GM18858 (cell line): ENCODE measurements around the gene PIM3.

Source experiments
- ATAC-seq: cut with Tn5 transposase; IDR thresholded peaks from one replicate; pipeline ENCODE4 v1.9.1; 2021; ENCODE audit not compliant: unreplicated experiment

PIM3 gene

DNA sequence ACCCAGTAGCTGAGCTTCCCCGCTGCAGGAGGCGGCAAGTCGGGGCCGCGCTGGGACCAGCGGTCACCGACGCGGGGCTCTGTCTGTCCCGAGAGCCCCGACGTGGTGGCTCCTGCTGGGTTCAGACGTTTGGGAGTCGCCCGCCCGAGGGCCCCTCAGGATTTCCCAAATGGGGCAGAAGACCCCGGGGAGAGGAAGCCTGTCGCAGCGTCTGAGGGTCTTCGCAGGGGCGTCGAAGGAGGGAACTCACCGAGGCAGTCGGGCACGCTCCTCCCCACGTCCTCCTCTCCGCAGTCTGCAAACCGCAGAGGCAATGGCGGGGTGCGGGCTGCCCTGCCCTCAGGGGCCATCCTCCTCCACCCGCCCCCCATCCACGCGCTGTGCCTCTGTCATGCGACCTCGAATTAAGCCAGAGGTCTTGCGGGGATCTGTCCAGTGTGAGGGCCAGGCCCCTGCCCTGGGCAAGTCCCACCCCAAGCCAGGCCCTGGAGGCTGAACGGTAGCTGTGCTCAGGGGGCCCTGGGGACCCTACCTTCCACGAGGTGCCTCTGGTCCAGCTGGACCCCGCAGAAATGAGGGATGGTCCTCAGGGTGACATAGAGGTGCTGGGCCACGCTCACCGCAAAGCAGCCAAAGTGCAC lies 39.5 kb downstream of the PIM3 start:
- no peak for ATAC-seq

DNA sequence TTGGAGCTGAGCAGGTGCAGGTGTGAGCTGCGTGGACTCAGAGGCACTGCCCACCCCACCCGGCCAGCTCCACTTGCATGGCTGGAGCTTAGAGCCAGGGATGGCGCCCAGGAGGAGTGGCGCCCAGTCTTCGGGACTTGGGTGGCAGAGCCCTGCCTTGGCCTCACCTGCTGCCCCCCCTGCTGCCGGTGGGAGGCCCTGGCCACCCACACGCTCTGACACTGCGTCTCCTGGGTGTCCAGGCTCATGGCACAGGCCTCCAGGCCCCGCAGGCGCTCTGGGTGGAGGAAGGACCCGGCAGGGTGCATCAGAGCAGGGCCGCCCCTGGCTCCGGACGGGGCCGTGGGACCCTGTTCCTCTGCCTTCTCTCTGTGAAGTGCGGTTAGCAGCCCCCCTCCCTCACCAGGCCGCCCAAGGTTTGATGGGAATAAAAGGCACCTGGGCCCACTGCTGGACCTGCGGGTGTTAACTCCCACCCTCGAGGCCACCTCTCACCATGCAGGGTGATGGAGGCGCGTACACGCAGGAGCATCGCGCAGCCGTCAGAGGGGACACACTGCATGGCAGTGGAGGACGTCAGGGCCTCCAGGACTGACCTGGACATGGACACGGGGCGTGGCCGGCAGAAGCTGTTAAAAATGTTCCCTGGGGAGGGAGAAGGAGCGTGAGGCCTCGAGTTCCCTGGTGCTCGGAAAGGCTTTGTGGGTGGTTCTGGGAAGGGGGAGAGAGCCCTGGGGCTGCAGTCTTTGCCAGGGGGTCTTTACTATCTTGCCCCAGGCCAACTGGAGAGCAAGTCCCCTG lies 40.2 kb downstream of the PIM3 start:
- ATAC-seq = no peak

DNA sequence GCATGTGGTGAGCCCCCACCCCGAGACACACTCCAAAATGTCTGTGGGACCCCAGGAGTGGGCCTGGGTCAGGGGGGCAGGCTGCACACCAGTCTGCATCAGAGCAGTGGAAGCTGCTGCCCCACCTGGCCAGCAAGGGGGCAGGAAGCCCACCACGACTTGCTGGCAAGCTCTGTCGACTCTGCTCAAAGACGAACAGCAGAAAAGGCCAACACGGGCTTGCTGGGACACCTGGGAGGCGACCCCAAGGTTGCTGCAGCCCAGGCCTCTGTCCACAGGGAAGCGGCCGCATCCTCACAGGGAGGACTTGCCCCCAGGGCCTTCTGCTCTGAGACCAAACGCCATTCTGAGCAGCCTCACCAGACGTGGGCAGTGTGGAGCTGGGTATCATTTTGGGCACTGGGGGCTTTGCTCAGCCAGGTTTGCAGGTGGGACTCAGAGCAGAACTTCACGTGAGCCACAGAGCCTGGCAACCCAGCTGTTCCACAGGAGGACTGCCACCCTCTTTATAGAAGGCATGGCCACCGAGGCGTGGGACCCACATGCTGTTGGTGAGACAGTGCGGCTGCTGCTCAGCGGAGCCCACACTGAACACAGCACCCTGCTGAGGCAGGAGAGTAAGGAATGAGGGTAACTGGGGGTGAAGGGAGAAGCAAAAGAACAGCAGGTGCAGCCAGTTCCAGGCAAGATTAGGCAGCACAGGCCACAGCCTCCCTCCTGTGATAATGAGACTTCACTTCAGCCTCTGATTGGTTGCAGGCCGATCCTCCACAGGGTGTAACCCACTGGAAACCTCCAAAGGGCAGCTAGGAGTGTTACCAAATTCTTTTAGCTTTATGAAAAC lies 41.0 kb downstream of the PIM3 start:
- ATAC-seq = no peak

DNA sequence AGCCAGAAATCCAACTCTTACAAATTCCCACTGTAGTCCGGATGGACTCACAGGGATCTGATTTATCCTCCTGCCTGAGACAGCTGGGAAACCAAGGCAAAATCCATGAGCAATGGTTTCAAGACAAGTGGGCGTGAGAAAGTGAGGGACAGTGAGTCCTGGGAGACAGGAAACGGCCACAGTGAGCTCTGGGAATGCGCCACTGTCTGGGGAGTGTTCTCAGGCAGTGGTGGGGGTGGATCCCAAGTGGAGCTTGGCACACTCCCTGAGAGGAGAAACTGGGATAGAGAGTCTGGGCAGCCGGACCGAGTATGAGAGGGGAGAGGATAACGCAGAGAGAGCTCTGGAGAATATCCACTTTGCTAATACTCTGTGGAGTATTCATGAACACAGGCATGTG lies 42.2 kb downstream of the PIM3 start:
- no peak for ATAC-seq

DNA sequence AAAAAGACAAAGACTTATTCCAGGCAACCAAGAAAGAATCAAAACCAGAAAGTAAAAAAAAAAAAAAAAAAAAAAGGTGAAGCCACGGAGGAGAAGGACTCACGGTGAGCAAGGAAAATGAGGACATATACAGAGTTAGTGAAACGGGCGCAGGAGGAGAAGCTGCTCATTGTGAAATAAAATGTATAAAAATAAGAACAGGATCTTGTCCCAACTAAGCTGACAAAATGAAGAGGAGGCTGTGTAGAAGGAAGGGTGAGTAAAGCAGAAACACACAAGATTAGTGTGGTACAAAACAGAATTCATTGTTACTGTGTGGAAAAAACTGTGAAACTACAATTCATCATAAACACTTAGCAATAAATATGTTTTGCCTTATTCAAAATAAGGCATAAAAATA lies 44.3 kb downstream of the PIM3 start:
- no peak for ATAC-seq

DNA sequence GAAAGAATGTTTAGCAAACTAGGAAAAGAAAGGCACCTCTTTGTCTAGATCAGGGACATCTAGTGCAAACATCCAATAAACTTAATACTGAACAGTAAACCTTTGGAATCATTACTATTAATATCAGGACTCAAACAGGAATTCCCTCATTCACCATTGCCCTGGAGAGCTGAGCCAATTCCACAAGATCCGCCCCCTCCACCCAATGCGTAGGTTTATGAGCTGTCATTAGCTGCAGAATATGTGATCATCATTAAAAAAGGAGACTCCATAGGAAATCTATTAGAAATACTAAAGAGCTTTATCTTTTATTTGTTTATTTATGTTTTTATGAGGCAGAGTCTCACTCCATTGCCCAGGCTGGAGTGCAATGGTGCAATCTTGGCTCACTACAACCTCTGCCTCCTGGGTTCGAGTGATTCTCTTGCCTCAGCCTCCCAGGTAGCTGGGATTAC lies 46.5 kb downstream of the PIM3 start:
- ATAC-seq = no peak

DNA sequence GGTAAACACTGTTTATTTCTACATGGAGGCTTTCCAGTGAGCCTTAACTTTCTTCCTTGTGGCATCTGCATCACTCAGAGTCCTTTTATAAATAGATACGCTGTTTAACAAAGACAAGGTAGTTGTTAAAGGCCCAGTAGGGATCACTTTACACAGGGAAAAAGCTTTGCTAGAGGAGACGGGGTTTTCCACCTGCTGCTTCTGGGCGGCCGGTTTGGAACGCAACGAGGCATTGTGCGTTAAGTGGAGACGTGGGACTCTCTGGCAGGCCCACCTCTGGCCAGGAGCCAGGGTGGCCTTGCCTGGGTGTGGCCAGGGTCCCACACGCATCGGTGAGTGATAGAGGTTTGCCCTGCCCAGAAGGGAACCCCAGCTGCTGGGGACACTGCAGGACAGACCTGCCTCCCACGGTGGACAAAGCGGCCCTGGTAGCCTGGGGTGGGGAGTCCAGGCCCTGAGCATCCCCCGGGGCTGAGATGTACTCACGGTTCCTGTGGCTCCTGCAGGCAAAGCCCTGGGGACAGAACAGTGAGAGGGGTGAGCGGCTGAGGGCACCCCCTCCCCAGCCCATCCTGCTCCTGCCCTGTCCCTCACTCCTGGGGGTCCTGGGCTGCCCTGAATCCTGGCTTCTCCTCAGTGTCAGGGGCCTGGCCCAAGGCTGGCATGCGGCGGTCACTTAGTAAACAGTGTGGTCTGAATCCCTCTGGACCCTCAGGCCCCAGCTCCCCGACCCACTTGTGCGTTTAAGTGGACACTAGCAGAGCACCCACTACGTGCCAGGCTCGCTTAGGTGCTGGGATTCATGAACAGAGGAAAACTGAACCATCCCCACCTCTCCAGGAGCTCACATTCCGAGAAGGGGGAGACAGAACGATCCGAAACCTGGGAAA lies 47.8 kb downstream of the PIM3 start:
- ATAC-seq = no peak

DNA sequence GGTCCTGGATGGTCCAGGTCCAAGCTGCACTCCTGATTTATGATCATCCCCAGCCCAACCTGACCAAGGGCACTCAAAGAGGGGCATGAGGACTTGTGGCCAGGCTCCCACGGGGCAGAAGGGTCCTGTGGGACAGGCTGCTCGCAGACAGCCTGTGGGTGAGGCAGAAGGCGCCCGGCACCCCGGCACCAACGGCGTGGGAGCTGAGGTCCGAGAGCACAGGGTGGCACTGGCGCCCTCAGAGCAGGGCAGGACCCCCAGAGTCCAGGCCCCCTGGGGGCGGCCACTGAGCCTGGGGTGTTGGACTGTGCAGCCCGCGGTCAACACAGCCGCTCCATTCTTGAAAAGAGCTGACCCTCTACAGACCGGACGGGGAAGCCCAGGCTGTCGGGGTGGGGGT lies 48.7 kb downstream of the PIM3 start:
- ATAC-seq = no peak

DNA sequence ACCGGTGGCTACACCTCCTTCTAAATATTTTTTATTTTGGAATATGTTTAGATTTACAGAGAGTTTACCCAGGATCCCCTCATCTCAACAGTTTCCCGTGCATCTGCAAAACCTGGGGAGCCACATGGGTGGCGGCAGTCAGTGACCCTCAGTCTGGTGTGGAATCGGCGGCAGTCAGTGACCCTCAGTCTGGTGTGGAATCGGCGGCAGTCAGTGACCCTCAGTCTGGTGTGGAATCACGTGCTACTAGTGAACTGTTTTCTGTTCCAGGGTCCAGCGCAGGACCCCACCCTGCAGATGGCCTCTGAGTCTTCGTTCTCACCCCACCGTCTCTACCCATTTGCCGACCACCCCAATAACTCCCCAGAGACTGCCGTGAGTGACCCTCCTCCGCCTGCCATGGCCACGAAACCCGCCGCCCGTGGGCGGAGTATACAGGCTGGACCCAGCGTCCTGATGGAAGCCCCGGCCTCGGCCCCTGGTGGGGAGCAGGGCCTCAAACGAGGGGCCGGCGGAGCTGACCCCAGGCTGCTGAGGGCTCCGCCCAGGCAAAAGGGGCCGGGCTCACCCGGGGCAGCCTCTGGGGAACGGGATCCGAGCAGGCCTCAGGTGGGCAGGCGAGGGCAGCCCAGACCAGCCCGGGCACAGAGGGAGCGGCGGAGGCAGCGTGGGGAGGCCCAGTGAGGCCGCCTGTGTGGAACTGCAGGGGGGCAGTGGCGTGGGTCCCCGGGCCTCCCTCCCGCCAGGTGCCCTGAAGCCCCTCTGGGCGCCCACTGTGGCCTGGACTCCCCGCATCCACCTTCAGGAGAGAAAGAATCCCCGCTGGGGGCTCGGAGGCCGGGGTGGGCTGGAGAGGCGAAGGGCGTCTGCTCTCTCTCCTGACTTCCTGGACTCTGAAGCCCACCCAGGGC lies 49.4 kb downstream of the PIM3 start:
- ATAC-seq = no peak

DNA sequence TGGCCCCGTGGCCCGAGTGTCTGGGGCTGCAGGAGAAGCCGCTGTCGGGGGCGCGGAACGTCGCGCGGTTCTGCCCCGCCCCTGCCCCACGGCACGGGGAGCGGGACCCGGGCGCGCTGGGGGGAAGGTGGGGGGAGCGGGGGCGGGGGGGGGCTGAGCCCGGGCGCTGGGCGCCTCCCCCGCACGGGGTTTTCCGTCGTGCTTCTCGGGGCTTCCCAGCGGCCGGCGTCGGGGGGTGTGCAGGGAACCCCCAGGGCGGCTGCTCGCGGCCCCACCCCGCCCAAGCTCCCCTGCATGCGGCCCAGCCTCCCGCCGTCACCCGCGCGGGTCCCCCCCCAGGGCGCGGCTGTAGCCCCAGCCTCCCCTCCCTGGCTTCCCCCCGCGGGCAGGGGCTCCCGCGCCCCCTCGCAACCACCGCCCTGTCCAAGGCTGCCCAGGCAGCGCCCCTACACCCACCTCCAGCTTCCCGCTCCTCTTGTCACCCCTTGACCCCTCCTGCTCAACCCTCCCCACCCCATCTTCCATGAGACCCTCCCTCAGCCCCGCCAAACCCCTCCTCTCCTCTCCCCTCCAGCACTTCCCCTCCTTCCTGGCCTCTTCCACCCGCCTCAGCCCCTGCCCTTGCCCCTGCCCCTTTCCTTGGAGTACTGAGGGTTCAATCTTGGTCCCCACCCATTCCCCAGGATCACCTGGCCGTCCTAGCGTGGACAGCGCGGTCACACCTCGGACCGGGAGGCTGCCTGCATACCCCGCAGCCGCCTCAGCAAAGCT lies 50.3 kb downstream of the PIM3 start:
- no peak for ATAC-seq

DNA sequence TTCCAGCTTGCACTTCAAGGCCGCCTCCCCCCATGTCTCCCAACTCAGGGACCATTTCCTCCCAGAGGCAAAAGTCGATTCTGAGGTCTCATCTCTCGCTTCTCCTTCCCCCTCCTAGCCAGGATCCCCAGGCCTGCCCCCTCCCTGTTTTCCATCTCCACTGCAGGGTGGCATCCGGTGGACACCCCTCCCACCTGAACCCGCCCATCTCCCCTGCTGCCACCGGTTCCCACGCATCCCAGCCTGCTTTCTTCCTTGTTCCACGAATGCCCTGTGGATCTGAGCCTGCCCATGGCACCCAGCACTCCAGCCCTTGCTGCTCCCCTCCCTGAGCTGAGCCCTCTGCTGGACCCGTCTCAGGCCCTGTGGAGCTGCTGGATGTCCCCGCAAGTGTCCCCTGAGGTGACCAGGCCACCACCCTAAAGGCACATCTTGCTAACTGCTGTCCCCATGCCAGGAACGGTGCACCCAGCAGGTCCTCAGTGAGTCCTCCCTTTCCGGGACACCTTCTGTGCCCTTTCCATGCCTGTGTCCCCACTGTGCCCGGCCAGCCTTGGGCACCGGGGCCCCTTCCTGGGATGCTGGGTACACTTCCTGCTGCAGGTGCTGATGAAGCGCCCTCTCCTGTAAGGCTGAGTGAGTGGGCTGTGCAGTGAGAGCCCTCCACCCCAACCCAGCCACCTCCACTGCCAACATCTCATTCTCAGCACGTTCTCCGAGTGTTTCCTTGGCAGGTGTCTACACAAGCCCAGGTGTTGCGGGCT lies 51.1 kb downstream of the PIM3 start:
- ATAC-seq = no peak

DNA sequence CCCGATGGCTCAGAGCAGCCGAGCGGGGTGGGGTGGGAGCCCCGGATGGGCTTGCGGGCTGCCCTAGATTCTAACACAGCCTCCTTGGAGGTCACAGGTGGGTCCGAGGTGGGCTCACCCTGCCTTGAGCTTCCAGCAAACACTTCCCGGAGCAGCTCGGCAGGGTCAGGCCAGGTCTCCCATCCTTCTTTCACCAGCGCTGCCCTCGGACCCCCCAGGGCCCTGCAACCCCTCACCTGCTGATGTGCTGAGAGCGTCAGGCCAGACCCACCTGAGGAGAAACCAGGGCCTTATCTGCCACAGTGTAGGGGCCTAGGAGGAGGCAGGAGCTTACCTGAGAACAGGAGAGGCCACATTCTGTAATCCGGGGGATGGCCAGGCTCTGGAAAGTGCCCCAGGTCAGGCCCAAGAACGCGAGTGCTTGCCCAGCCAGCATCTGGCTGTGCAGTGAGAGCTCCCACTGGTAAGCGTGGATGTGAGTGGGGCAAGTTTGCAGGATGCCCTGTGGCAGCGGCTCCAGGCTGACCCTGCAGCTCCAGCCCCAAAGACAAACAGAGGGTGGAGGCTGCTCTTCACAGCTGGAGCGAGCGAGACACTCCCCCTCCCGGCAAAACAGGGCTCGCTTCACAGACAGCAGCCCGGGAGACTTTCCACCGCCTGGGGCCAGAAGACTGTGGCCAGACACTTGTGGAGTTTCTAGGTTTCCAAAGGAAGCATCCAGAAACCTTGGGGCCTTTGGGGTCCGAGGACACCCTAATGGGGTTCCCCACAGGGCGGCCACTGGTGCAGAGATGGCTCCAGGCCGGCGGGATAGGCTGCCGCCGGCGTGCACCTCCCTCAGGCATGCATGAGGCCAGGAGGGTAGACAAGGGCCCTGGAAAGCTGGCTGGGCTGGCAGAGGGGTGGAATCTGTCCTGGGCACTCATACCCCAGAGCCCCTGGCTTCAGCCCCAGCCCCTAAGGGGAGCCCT lies 51.9 kb downstream of the PIM3 start, which contains the start of gene IL17REL:
Gene IL17REL (minus strand): TSS at position 555 of the 971 bp plus-strand sequence. CDS start 119 bp downstream, at position 436.
- ATAC-seq = no peak
